PFSK-1 (cell line): ENCODE results near the gene TOPAZ1.

ENCODE experiments used
- FOXP2 ChIP-seq: optimal IDR thresholded peaks from 2 replicates; pipeline ENCODE3; 2011; ENCODE audit warnings: borderline replicate concordance, control low read depth, inconsistent platforms; ENCODE audit not compliant: insufficient read depth; ENCODE audit errors: extremely low read length, extremely low read depth
- POLR2AphosphoS5 ChIP-seq: IDR thresholded peaks from 2 replicates; pipeline ENCODE4 v1.6.1; 2012; ENCODE audit warnings: low read depth, mild to moderate bottlenecking, control low read depth, low read length, moderate library complexity
- REST ChIP-seq, 2 experiments: IDR thresholded peaks; 2 replicates each; pipeline versions ENCODE4 v1.6.1 to v1.8.0; 2011 to 2012; ENCODE audit warnings: low read depth in 2 of 2, low read length in 2 of 2, control low read depth in 1 of 2, inconsistent platforms in 1 of 2, mild to moderate bottlenecking in 1 of 2, moderate library complexity in 1 of 2; ENCODE audit not compliant: insufficient read depth in 1 of 2
- SIN3A ChIP-seq: IDR thresholded peaks from 2 replicates; pipeline ENCODE4 v1.6.1; 2012; ENCODE audit warnings: mild to moderate bottlenecking, low read length, moderate library complexity, borderline replicate concordance; ENCODE audit not compliant: insufficient read depth
- TAF1 ChIP-seq: IDR thresholded peaks from 2 replicates; pipeline ENCODE4 v1.6.1; 2012; ENCODE audit warnings: low read length, control low read depth, borderline replicate concordance; ENCODE audit not compliant: insufficient read depth

The TOPAZ1 gene

GRCh38 chr3:44248152-44248551, 6.5 kb downstream of the TOPAZ1 start:
- TF ChIP-seq POLR2AphosphoS5, result no peak
- TF ChIP-seq FOXP2, result no peak
- no peak for TF ChIP-seq TAF1
- no peak for TF ChIP-seq SIN3A

- TF ChIP-seq SIN3A (no peak), REST (IDR thresholded peaks at IDR 0.05; ENCODE audit: insufficient read depth in 1 of 2, low read depth in 2 of 2, low read length in 2 of 2) (no peak), POLR2AphosphoS5 (no peak), FOXP2 (no peak), TAF1 (no peak)
Observed at GRCh38 chr3:44252332-44252959, 10.8 kb downstream of the TOPAZ1 start.

- no peak for TF ChIP-seq TAF1
- TF ChIP-seq FOXP2, result no peak
Observed at GRCh38 chr3:44259404-44259803, 17.7 kb downstream of the TOPAZ1 start.

GRCh38 chr3:44264146-44264545, 22.5 kb downstream of the TOPAZ1 start:
- TF ChIP-seq FOXP2, result no peak
- no peak for TF ChIP-seq REST (IDR thresholded peaks at IDR 0.05; ENCODE audit: insufficient read depth in 1 of 2, low read depth in 2 of 2, low read length in 2 of 2)
- TF ChIP-seq POLR2AphosphoS5, result no peak
- TF ChIP-seq SIN3A, result no peak
- TF ChIP-seq TAF1, result no peak

- TF ChIP-seq TAF1 (no peak), SIN3A (no peak), FOXP2 (no peak), POLR2AphosphoS5 (no peak), REST (IDR thresholded peaks at IDR 0.05; ENCODE audit: insufficient read depth in 1 of 2, low read depth in 2 of 2, low read length in 2 of 2) (no peak)
Observed at GRCh38 chr3:44265815-44266214, 24.1 kb downstream of the TOPAZ1 start.

GRCh38 chr3:44272191-44272590, 30.5 kb downstream of the TOPAZ1 start:
- TF ChIP-seq SIN3A, result no peak
- TF ChIP-seq POLR2AphosphoS5, result no peak
- TF ChIP-seq REST (IDR thresholded peaks at IDR 0.05; ENCODE audit: insufficient read depth in 1 of 2, low read depth in 2 of 2, low read length in 2 of 2), result no peak
- TF ChIP-seq TAF1, result no peak
- TF ChIP-seq FOXP2, result no peak
